Neuronal stem cell (in vitro differentiated cells): ENCODE results near the gene SMARCA2.

ENCODE experiments used
- DNase-seq: peaks from one replicate; pipeline ENCODE4 v3.0.0-alpha.2; 2013; ENCODE audit warnings: low spot score
- H2AFZ ChIP-seq: one replicate; pipeline ENCODE4 v1.6.1; 2013; ENCODE audit warnings: mild to moderate bottlenecking, low read length, inconsistent platforms
- H2AK5ac ChIP-seq: 2 replicates; pipeline ENCODE4 v1.6.1; 2013; ENCODE audit warnings: low read depth, mild to moderate bottlenecking, inconsistent platforms, low read length, moderate library complexity, mixed read lengths
- H2BK120ac ChIP-seq: 2 replicates; pipeline ENCODE4 v1.6.1; 2013; ENCODE audit warnings: low read depth, mild to moderate bottlenecking, inconsistent platforms, low read length, moderate library complexity, mixed read lengths
- H2BK12ac ChIP-seq: one replicate; pipeline ENCODE4 v1.6.1; 2013; ENCODE audit warnings: low read length, inconsistent platforms
- H2BK15ac ChIP-seq: 2 replicates; pipeline ENCODE4 v1.6.1; 2013; ENCODE audit warnings: mild to moderate bottlenecking, low read length, inconsistent platforms, mixed read lengths
- H2BK5ac ChIP-seq: one replicate; pipeline ENCODE4 v1.6.1; 2013; ENCODE audit warnings: inconsistent platforms, mild to moderate bottlenecking, low read length, moderate library complexity
- H3K14ac ChIP-seq: one replicate; pipeline ENCODE4 v1.6.1; 2013; ENCODE audit warnings: low read length, inconsistent platforms
- H3K18ac ChIP-seq: 2 replicates; pipeline ENCODE4 v1.6.1; 2013; ENCODE audit warnings: low read length, inconsistent platforms
- H3K23ac ChIP-seq: 2 replicates; pipeline ENCODE4 v1.6.1; 2013; ENCODE audit warnings: low read depth, mild to moderate bottlenecking, mixed read lengths, low read length, inconsistent platforms; ENCODE audit not compliant: poor library complexity
- H3K27ac ChIP-seq: replicated peaks from 3 replicates; pipeline ENCODE4 v1.5.1; 2013; ENCODE audit warnings: low read length, inconsistent platforms
- H3K27me3 ChIP-seq, 3 experiments: 2 replicates each; pipeline ENCODE4 v1.6.1; 2013; ENCODE audit warnings: low read length in 3 of 3, mild to moderate bottlenecking in 2 of 3, inconsistent platforms in 1 of 3, low read depth in 1 of 3, mixed read lengths in 1 of 3, moderate library complexity in 1 of 3; ENCODE audit not compliant: control insufficient read depth in 3 of 3, insufficient read depth in 3 of 3
- H3K36me3 ChIP-seq, 2 donors: replicated peaks in 1 of 2; 2 replicates each; pipeline ENCODE4 v1.6.1; 2013; ENCODE audit warnings: low read length in 2 of 2; ENCODE audit not compliant: control insufficient read depth in 2 of 2, insufficient read depth in 2 of 2
- H3K4ac ChIP-seq: 2 replicates; pipeline ENCODE4 v1.6.1; 2013; ENCODE audit warnings: inconsistent platforms, mild to moderate bottlenecking, low read length, moderate library complexity
- H3K4me1 ChIP-seq, 2 donors: 1 replicate in 1 of 2; 2 replicates in 1 of 2; pipeline ENCODE4 v1.6.1; 2013; ENCODE audit warnings: low read length in 2 of 2, low read depth in 1 of 2; ENCODE audit not compliant: control insufficient read depth in 2 of 2, insufficient read depth in 1 of 2
- H3K4me2 ChIP-seq: one replicate; pipeline ENCODE4 v1.6.1; 2013; ENCODE audit warnings: mild to moderate bottlenecking, low read length, inconsistent platforms; ENCODE audit not compliant: insufficient read depth, poor library complexity, severe bottlenecking
- H3K4me3 ChIP-seq, 2 donors: 2 replicates each; pipeline ENCODE4 v1.5.1; 2013; ENCODE audit warnings: low read length in 2 of 2, mild to moderate bottlenecking in 2 of 2, inconsistent platforms in 1 of 2, moderate library complexity in 1 of 2
- H3K79me1 ChIP-seq: one replicate; pipeline ENCODE4 v1.6.1; 2013; ENCODE audit warnings: low read depth, mild to moderate bottlenecking, inconsistent platforms, low read length, moderate library complexity
- H3K9ac ChIP-seq: one replicate; pipeline ENCODE4 v1.6.1; 2013; ENCODE audit warnings: mild to moderate bottlenecking, low read depth, low read length, inconsistent platforms; ENCODE audit not compliant: poor library complexity
- H3K9me3 ChIP-seq, 2 donors: replicated peaks in 1 of 2; 2 replicates each; pipeline versions ENCODE3 to v1.6.1; 2013; ENCODE audit warnings: low read length in 2 of 2, mild to moderate bottlenecking in 2 of 2, inconsistent platforms in 1 of 2, low read depth in 1 of 2, mixed read lengths in 1 of 2, moderate library complexity in 1 of 2; ENCODE audit not compliant: control insufficient read depth in 2 of 2, insufficient read depth in 1 of 2
- H4K8ac ChIP-seq: one replicate; pipeline ENCODE4 v1.6.1; 2013; ENCODE audit warnings: low read depth, mild to moderate bottlenecking, inconsistent platforms, low read length, moderate library complexity
- H4K91ac ChIP-seq: one replicate; pipeline ENCODE4 v1.6.1; 2013; ENCODE audit warnings: low read length, low read depth, mild to moderate bottlenecking, inconsistent platforms; ENCODE audit not compliant: poor library complexity
- WGBS, 2 donors: extraction: QIAGEN DNeasy Blood & Tissue Kit; methylation state at CpG; one replicate each; pipeline ENCODE4 v1.1.7; 2013; ENCODE audit warnings: missing lambda C conversion rate in 2 of 2, mixed read lengths in 1 of 2; ENCODE audit not compliant: insufficient read length in 2 of 2, insufficient replicate concordance in 1 of 2; ENCODE audit errors: extremely low coverage in 2 of 2; 5-methylcytosine and 5-hydroxymethylcytosine counted together

Gene SMARCA2

GRCh38 chr9:2196757-2197156 lies 181.6 kb downstream of the SMARCA2 start:
- no peak overlapping the region for H3K9ac ChIP-seq
- WGBS, 2 donors = no CpG with 5 or more reads among the region's 2 CpGs
- no peak overlapping the region for H2BK12ac ChIP-seq
- no peak overlapping the region for H2BK120ac ChIP-seq
- no peak overlapping the region for H2AFZ ChIP-seq
- H3K9me3 ChIP-seq = peaks cover 0 to 14% of the 10 kb centered on the region in 2 donors
- no peak overlapping the region for H4K8ac ChIP-seq
- no peak overlapping the region for H4K91ac ChIP-seq
- no peak for DNase-seq
- no peak overlapping the region for H3K23ac ChIP-seq
- H3K27ac ChIP-seq = no peak overlapping the region
- no peaks in the 10 kb centered on the region for H3K27me3 ChIP-seq
- no peak overlapping the region for H3K4me2 ChIP-seq
- no peak overlapping the region for H3K18ac ChIP-seq
- H3K4me3 ChIP-seq = no peak overlapping the region
- no peak overlapping the region for H2AK5ac ChIP-seq
- H3K36me3 ChIP-seq = no peaks in the 10 kb centered on the region
- H3K14ac ChIP-seq = no peak overlapping the region
- H3K4me1 ChIP-seq = no peaks in the 10 kb centered on the region
- no peaks in the 10 kb centered on the region for H3K79me1 ChIP-seq
- H2BK15ac ChIP-seq = no peak overlapping the region
- no peak overlapping the region for H3K4ac ChIP-seq
- no peak overlapping the region for H2BK5ac ChIP-seq

- Histone ChIP-seq H3K27me3 (no peaks in the 10 kb centered on the region), H2BK12ac (no peak overlapping the region), H3K4me3 (no peak overlapping the region), H3K27ac (no peak overlapping the region), H2BK120ac (no peak overlapping the region), H2AK5ac (no peak overlapping the region), H3K4me2 (no peak overlapping the region), H3K36me3 (no peaks in the 10 kb centered on the region), H3K4me1 (no peaks in the 10 kb centered on the region), H2AFZ (no peak overlapping the region), H3K9ac (no peak overlapping the region), H4K91ac (no peak overlapping the region), H3K23ac (no peak overlapping the region), H3K79me1 (no peaks in the 10 kb centered on the region), H3K14ac (no peak overlapping the region), H4K8ac (no peak overlapping the region), H3K18ac (no peak overlapping the region), H3K4ac (no peak overlapping the region), H3K9me3 (peaks cover 0 to 16% of the 10 kb centered on the region in 2 donors), H2BK15ac (no peak overlapping the region), H2BK5ac (no peak overlapping the region)
- WGBS, 2 donors = no CpG with 5 or more reads among the region's 4 CpGs
- no peak for DNase-seq
Measured at GRCh38 chr9:2198956-2199635, 183.9 kb downstream of the SMARCA2 start.

- Histone ChIP-seq H3K9ac (no peak overlapping the region), H3K36me3 (no peaks in the 10 kb centered on the region), H3K27me3 (no peaks in the 10 kb centered on the region), H4K91ac (no peak overlapping the region), H3K4me1 (no peaks in the 10 kb centered on the region), H2BK12ac (no peak overlapping the region), H2BK5ac (no peak overlapping the region), H3K9me3 (peaks cover 0 to 16% of the 10 kb centered on the region in 2 donors), H3K14ac (no peak overlapping the region), H3K4me3 (no peak overlapping the region), H2BK120ac (no peak overlapping the region), H3K4me2 (no peak overlapping the region), H2AFZ (no peak overlapping the region), H3K27ac (no peak overlapping the region), H2BK15ac (no peak overlapping the region), H4K8ac (no peak overlapping the region), H3K79me1 (no peaks in the 10 kb centered on the region), H3K4ac (no peak overlapping the region), H3K23ac (no peak overlapping the region), H3K18ac (peak overlapping the region; percentile 16), H2AK5ac (no peak overlapping the region)
- WGBS, 2 donors = no CpG with 5 or more reads among the region's 7 CpGs
- DNase-seq = no peak
Measured at GRCh38 chr9:2199999-2200796, 185.1 kb downstream of the SMARCA2 start.

- no peak overlapping the region for H4K91ac ChIP-seq
- H3K27ac ChIP-seq = no peak overlapping the region
- H3K14ac ChIP-seq = no peak overlapping the region
- no peak overlapping the region for H3K18ac ChIP-seq
- no peak overlapping the region for H2BK15ac ChIP-seq
- H4K8ac ChIP-seq = no peak overlapping the region
- no peak overlapping the region for H2BK5ac ChIP-seq
- H2AFZ ChIP-seq = no peak overlapping the region
- H3K4me1 ChIP-seq = no peaks in the 10 kb centered on the region
- no peak overlapping the region for H2BK120ac ChIP-seq
- no peak for DNase-seq
- H3K79me1 ChIP-seq = no peaks in the 10 kb centered on the region
- H2AK5ac ChIP-seq = no peak overlapping the region
- H3K23ac ChIP-seq = no peak overlapping the region
- H3K4ac ChIP-seq = no peak overlapping the region
- no peak overlapping the region for H3K9ac ChIP-seq
- H2BK12ac ChIP-seq = no peak overlapping the region
- H3K9me3 ChIP-seq = no peaks in the 10 kb centered on the region
- H3K4me3 ChIP-seq = no peak overlapping the region
- H3K36me3 ChIP-seq = no peaks in the 10 kb centered on the region
- no peak overlapping the region for H3K4me2 ChIP-seq
- no CpG with 5 or more reads among the region's 4 CpGs for WGBS, 2 donors
- no peaks in the 10 kb centered on the region for H3K27me3 ChIP-seq
Measured at GRCh38 chr9:2208465-2208864, 193.3 kb downstream of the SMARCA2 start.
